ENCODE data around the gene RNF220.

Gene RNF220

GRCh38 chr1:44644806-44645205 is 239.8 kb downstream of the RNF220 start:
- no peaks in the 10 kb centered on the region for H3K9me3 ChIP-seq (ENCODE audit: control insufficient read depth, insufficient read depth, low read depth, low read length)
- CTCF ChIA-PET, result interaction anchor here (1.3 kb wide), 1 partner anchor 8 kb away, joined by 5 read pairs; no protein-coding TSS in a partner anchor
- H3K4me3 ChIP-seq (ENCODE audit: low read depth, low read length), result no peak overlapping the region
- H3K4me1 ChIP-seq (ENCODE audit: control insufficient read depth, insufficient read depth, low read length), result no peaks in the 10 kb centered on the region
- TF ChIP-seq REST (tag by site-specific recombination; IDR thresholded peaks at IDR 0.05), result no peak
- 0 out of 2 replicates have a peak, but pooled peaks have one; percentile 25 for TF ChIP-seq ZNF341 (tag by site-specific recombination; IDR thresholded peaks at IDR 0.05; ENCODE audit: low read depth)
- peaks cover 0 to 99% of the 10 kb centered on the region in 2 experiments; a peak in 1 of 3 replicates for H3K36me3 ChIP-seq (ENCODE audit: control insufficient read depth in 2 of 2, insufficient read depth in 1 of 2, low read length in 2 of 2)
- H3K27ac ChIP-seq (ENCODE audit: extremely low read depth, low read depth, low read length), result no peak overlapping the region
- POLR2A ChIA-PET, result no interaction called here

- CTCF ChIA-PET, result interaction anchor here (1.2 kb wide), 1 partner anchor 73 kb away, joined by 3 read pairs; no protein-coding TSS in a partner anchor
- Histone ChIP-seq H3K9me3 (ENCODE audit: control insufficient read depth, insufficient read depth, low read depth, low read length) (no peaks in the 10 kb centered on the region), H3K27ac (ENCODE audit: extremely low read depth, low read depth, low read length) (no peak overlapping the region), H3K4me1 (ENCODE audit: control insufficient read depth, insufficient read depth, low read length) (no peaks in the 10 kb centered on the region), H3K36me3 (ENCODE audit: control insufficient read depth in 2 of 2, insufficient read depth in 1 of 2, low read length in 2 of 2) (peaks cover 0 to 99% of the 10 kb centered on the region in 2 experiments; a peak in 1 of 3 replicates), H3K4me3 (ENCODE audit: low read depth, low read length) (no peak overlapping the region)
- TF ChIP-seq ZNF248 (tag by site-specific recombination; IDR thresholded peaks at IDR 0.05), result no peak
- no peak for TF ChIP-seq ZNF155 (tag by site-specific recombination; IDR thresholded peaks at IDR 0.05)
- no peak for TF ChIP-seq ZNF23 (tag by site-specific recombination; IDR thresholded peaks at IDR 0.05; ENCODE audit: borderline replicate concordance)
- TF ChIP-seq YY2 (tag by site-specific recombination; IDR thresholded peaks at IDR 0.05), result no peak
- no peak for TF ChIP-seq REST (tag by site-specific recombination; IDR thresholded peaks at IDR 0.05)
- TF ChIP-seq KLF17 (tag by site-specific recombination; IDR thresholded peaks at IDR 0.05), result no peak
- no peak for TF ChIP-seq HOXD13 (CRISPR knock-in tag; IDR thresholded peaks at IDR 0.05; ENCODE audit: borderline replicate concordance)
- no peak for TF ChIP-seq ZNF214 (tag by site-specific recombination; IDR thresholded peaks at IDR 0.05; ENCODE audit: borderline replicate concordance)
- no peak for TF ChIP-seq GLIS1 (tag by site-specific recombination; IDR thresholded peaks at IDR 0.05)
- no peak for TF ChIP-seq ZSCAN18 (tag by site-specific recombination; IDR thresholded peaks at IDR 0.05)
- no peak for TF ChIP-seq ZBTB20 (tag by site-specific recombination; IDR thresholded peaks at IDR 0.05)
- POLR2A ChIA-PET, result no interaction called here
Measured at GRCh38 chr1:44645476-44646244, 240.6 kb downstream of the RNF220 start.
